Trophoblast cell (in vitro differentiated cells and primary cell): ENCODE data around the gene TIMD4.
"Not testable (repeated sequence)": the region's sequence is repeated elsewhere in the genome, so short reads cannot be mapped to it uniquely, and the experiment has no call there.

Source experiments
- DNase-seq, 2 donors: peaks; one replicate each; pipeline ENCODE4 v3.0.0-alpha.2; 2016
- H2AFZ ChIP-seq: 2 replicates; pipeline ENCODE4 v1.6.1; 2013; ENCODE audit warnings: low read length, moderate library complexity, mild to moderate bottlenecking; ENCODE audit not compliant: insufficient read depth, poor library complexity
- H2AK5ac ChIP-seq: 2 replicates; pipeline ENCODE4 v1.6.1; 2013; ENCODE audit warnings: mild to moderate bottlenecking, low read length
- H2BK120ac ChIP-seq: 2 replicates; pipeline ENCODE4 v1.6.1; 2013; ENCODE audit warnings: low read length, mild to moderate bottlenecking, moderate library complexity; ENCODE audit not compliant: insufficient read depth, poor library complexity
- H2BK12ac ChIP-seq: 2 replicates; pipeline ENCODE4 v1.6.1; 2013; ENCODE audit warnings: mild to moderate bottlenecking, low read length, moderate library complexity
- H2BK5ac ChIP-seq: 2 replicates; pipeline ENCODE4 v1.6.1; 2013; ENCODE audit warnings: low read length, low read depth, moderate library complexity, mild to moderate bottlenecking; ENCODE audit not compliant: poor library complexity
- H3K14ac ChIP-seq: 2 replicates; pipeline ENCODE4 v1.6.1; 2013; ENCODE audit warnings: mild to moderate bottlenecking, low read length
- H3K18ac ChIP-seq: 2 replicates; pipeline ENCODE4 v1.6.1; 2013; ENCODE audit warnings: mild to moderate bottlenecking, low read length
- H3K23ac ChIP-seq: 2 replicates; pipeline ENCODE4 v1.6.1; 2013; ENCODE audit warnings: low read length
- H3K27ac ChIP-seq: 2 replicates; pipeline ENCODE4 v1.5.1; 2013; ENCODE audit warnings: low read depth, mild to moderate bottlenecking, inconsistent platforms, low read length, moderate library complexity
- H3K27me3 ChIP-seq: 2 replicates; pipeline ENCODE4 v1.6.1; 2013; ENCODE audit warnings: inconsistent platforms, mild to moderate bottlenecking, low read length, moderate library complexity; ENCODE audit not compliant: insufficient read depth
- H3K36me3 ChIP-seq, 2 experiments: 1 replicate in 1 of 2; 2 replicates in 1 of 2; pipeline ENCODE4 v1.6.1; 2013; ENCODE audit warnings: low read length in 2 of 2, mild to moderate bottlenecking in 2 of 2, moderate library complexity in 1 of 2; ENCODE audit not compliant: insufficient read depth in 2 of 2, control insufficient read depth in 1 of 2
- H3K4ac ChIP-seq: 2 replicates; pipeline ENCODE4 v1.6.1; 2013; ENCODE audit warnings: low read depth, mild to moderate bottlenecking, low read length, moderate library complexity
- H3K4me1 ChIP-seq, 2 experiments: 1 replicate in 1 of 2; 2 replicates in 1 of 2; pipeline ENCODE4 v1.6.1; 2013; ENCODE audit warnings: low read length in 2 of 2, mild to moderate bottlenecking in 2 of 2, moderate library complexity in 1 of 2; ENCODE audit not compliant: insufficient read depth in 2 of 2, control insufficient read depth in 1 of 2
- H3K4me2 ChIP-seq: 2 replicates; pipeline ENCODE4 v1.6.1; 2013; ENCODE audit warnings: inconsistent platforms, mild to moderate bottlenecking, low read length, moderate library complexity
- H3K4me3 ChIP-seq: 2 replicates; pipeline ENCODE4 v1.5.1; 2013; ENCODE audit warnings: mild to moderate bottlenecking, low read depth, low read length, inconsistent platforms
- H3K79me1 ChIP-seq: one replicate; pipeline ENCODE4 v1.6.1; 2013; ENCODE audit warnings: low read length
- H3K79me2 ChIP-seq: 2 replicates; pipeline ENCODE4 v1.6.1; 2013; ENCODE audit warnings: low read length, mild to moderate bottlenecking; ENCODE audit not compliant: control insufficient read depth, insufficient read depth, poor library complexity
- H3K9ac ChIP-seq: 2 replicates; pipeline ENCODE4 v1.6.1; 2013; ENCODE audit warnings: mild to moderate bottlenecking, low read length
- H3K9me3 ChIP-seq: 2 replicates; pipeline ENCODE4 v1.6.1; 2013; ENCODE audit warnings: low read depth, mild to moderate bottlenecking, control low read depth, inconsistent platforms, low read length; ENCODE audit not compliant: insufficient read depth
- H4K12ac ChIP-seq: 2 replicates; pipeline ENCODE4 v1.6.1; 2013; ENCODE audit warnings: low read depth, mild to moderate bottlenecking, low read length, moderate library complexity
- H4K8ac ChIP-seq: 2 replicates; pipeline ENCODE4 v1.6.1; 2013; ENCODE audit warnings: low read depth, mild to moderate bottlenecking, low read length, moderate library complexity
- H4K91ac ChIP-seq: one replicate; pipeline ENCODE4 v1.6.1; 2013; ENCODE audit warnings: low read depth, mild to moderate bottlenecking, low read length, moderate library complexity
- WGBS: extraction: QIAGEN DNeasy Blood & Tissue Kit; methylation state at CpG from one replicate; pipeline ENCODE4 v1.1.7; 2013; ENCODE audit warnings: missing lambda C conversion rate; ENCODE audit not compliant: insufficient read length, insufficient coverage; ENCODE audit errors: extremely low coverage; 5-methylcytosine and 5-hydroxymethylcytosine counted together

The TIMD4 gene

GRCh38 chr5:156971415-156971814 lies 8.4 kb upstream of the TIMD4 start:
- no peak overlapping the region for H2AK5ac ChIP-seq
- H3K79me2 ChIP-seq = no peaks in the 10 kb centered on the region
- H4K91ac ChIP-seq = no peak overlapping the region
- no peaks in the 10 kb centered on the region for H3K36me3 ChIP-seq
- H3K27ac ChIP-seq = no peak overlapping the region
- H2AFZ ChIP-seq = no peak overlapping the region
- peak in 1 of 2 donors; percentile 17 for DNase-seq
- H3K4me3 ChIP-seq = no peak overlapping the region
- H2BK5ac ChIP-seq = no peak overlapping the region
- H3K18ac ChIP-seq = no peak overlapping the region
- H3K14ac ChIP-seq = no peak overlapping the region
- H3K23ac ChIP-seq = no peak overlapping the region
- H4K12ac ChIP-seq = no peak overlapping the region
- H3K4me1 ChIP-seq = no peaks in the 10 kb centered on the region
- no CpG with 5 or more reads among the region's 3 CpGs for WGBS
- H3K4ac ChIP-seq = no peak overlapping the region
- no peaks in the 10 kb centered on the region for H3K27me3 ChIP-seq
- no peak overlapping the region for H2BK12ac ChIP-seq
- no peaks in the 10 kb centered on the region for H3K9me3 ChIP-seq
- H3K4me2 ChIP-seq = no peak overlapping the region
- no peak overlapping the region for H3K9ac ChIP-seq
- no peak overlapping the region for H2BK120ac ChIP-seq
- H3K79me1 ChIP-seq = no peaks in the 10 kb centered on the region
- no peak overlapping the region for H4K8ac ChIP-seq

- not testable (repeated sequence) for H2BK120ac ChIP-seq, H3K4me3 ChIP-seq, H2AK5ac ChIP-seq, H3K36me3 ChIP-seq, H4K12ac ChIP-seq, H3K18ac ChIP-seq, H3K9me3 ChIP-seq, H3K4me2 ChIP-seq, H3K27me3 ChIP-seq, H3K4ac ChIP-seq, H3K4me1 ChIP-seq, H4K8ac ChIP-seq, H3K9ac ChIP-seq, H3K23ac ChIP-seq, H2BK12ac ChIP-seq, H3K79me1 ChIP-seq, H2AFZ ChIP-seq, H3K27ac ChIP-seq, H3K14ac ChIP-seq, H4K91ac ChIP-seq, H3K79me2 ChIP-seq, H2BK5ac ChIP-seq
- peak; percentile 63 to 65 for DNase-seq
- WGBS = no CpG with 5 or more reads among the region's 3 CpGs
These were observed 4.4 kb upstream of the TIMD4 start for GRCh38 chr5:156967386-156967785.

GRCh38 chr5:156956321-156956720 lies 6.7 kb downstream of the TIMD4 start:
- Histone ChIP-seq H3K4me2 (no peak overlapping the region), H4K91ac (no peak overlapping the region), H4K12ac (no peak overlapping the region), H2AK5ac (no peak overlapping the region), H4K8ac (no peak overlapping the region), H3K23ac (no peak overlapping the region), H3K14ac (no peak overlapping the region), H3K79me1 (no peaks in the 10 kb centered on the region), H2BK5ac (no peak overlapping the region), H3K27ac (no peak overlapping the region), H3K18ac (no peak overlapping the region), H2BK12ac (no peak overlapping the region), H3K9ac (no peak overlapping the region), H3K4ac (no peak overlapping the region), H3K79me2 (no peaks in the 10 kb centered on the region), H3K4me1 (no peaks in the 10 kb centered on the region), H2BK120ac (no peak overlapping the region), H2AFZ (no peak overlapping the region), H3K27me3 (no peaks in the 10 kb centered on the region), H3K9me3 (no peaks in the 10 kb centered on the region), H3K4me3 (no peak overlapping the region), H3K36me3 (no peaks in the 10 kb centered on the region)
- no peak for DNase-seq

GRCh38 chr5:156951359-156951758 lies 11.7 kb downstream of the TIMD4 start:
- Histone ChIP-seq H3K4me2 (no peak overlapping the region), H3K4ac (no peak overlapping the region), H3K4me1 (no peaks in the 10 kb centered on the region), H3K23ac (no peak overlapping the region), H3K9ac (no peak overlapping the region), H2AFZ (no peak overlapping the region), H3K14ac (no peak overlapping the region), H3K18ac (no peak overlapping the region), H3K4me3 (no peak overlapping the region), H2AK5ac (no peak overlapping the region), H4K91ac (no peak overlapping the region), H4K12ac (no peak overlapping the region), H3K9me3 (no peaks in the 10 kb centered on the region), H2BK120ac (no peak overlapping the region), H3K27ac (no peak overlapping the region), H2BK5ac (no peak overlapping the region), H4K8ac (no peak overlapping the region), H3K27me3 (no peaks in the 10 kb centered on the region), H3K79me1 (no peaks in the 10 kb centered on the region), H3K79me2 (no peaks in the 10 kb centered on the region), H2BK12ac (no peak overlapping the region), H3K36me3 (no peaks in the 10 kb centered on the region)
- DNase-seq = no peak
- WGBS = no CpG with 5 or more reads among the region's 13 CpGs
